Renal pelvis (tissue), 12 donors: Measurements from ENCODE around the gene KRTAP4-7. TPM values are rescaled to one million over a fixed set of nuclear protein-coding genes. Genes with fewer than 3 reads are reported as not detected.
"Not testable (repeated sequence)": the region's sequence is repeated elsewhere in the genome, so short reads cannot be mapped to it uniquely, and the experiment has no call there.

Experiments
- DNase-seq: peaks from one replicate; pipeline ENCODE4 v3.0.0-alpha.2; 2013
- long read RNA-seq, 16 experiments: transcript quantifications; one replicate each; lab custom pipeline, GENCODE V29; 2026
- polyA plus RNA-seq, 3 donors: library from polyadenylated mRNA; unstranded; fragments of 120-200 nt; gene quantifications; one replicate each; pipeline ENCODE4 v1.2.1, GENCODE V29; 2013; ENCODE audit not compliant: insufficient read length in 3 of 3

Gene KRTAP4-7
- not detected for polyA plus RNA-seq
- long read RNA-seq, donor 1 = 0 reads
- long read RNA-seq, donor 2 = 0 reads
- long read RNA-seq, donor 3 = 0 reads
- long read RNA-seq, donor 4 = 0 reads
- long read RNA-seq, donor 5 = 0 reads
- long read RNA-seq, donor 6 = 0 reads
- long read RNA-seq, donor 7 = 0 reads
- long read RNA-seq, donor 8 = 0 reads
- long read RNA-seq, donor 9 = 0 reads
- long read RNA-seq, donor 10 = 0 reads
- long read RNA-seq, donor 11 = 0 reads
- long read RNA-seq, donor 12 = 0 reads
- long read RNA-seq, donor 13 = 0 reads
- long read RNA-seq, donor 14 = 0 reads
- long read RNA-seq, donor 15 = 0 reads
- long read RNA-seq, donor 16 = 0 reads

DNA sequence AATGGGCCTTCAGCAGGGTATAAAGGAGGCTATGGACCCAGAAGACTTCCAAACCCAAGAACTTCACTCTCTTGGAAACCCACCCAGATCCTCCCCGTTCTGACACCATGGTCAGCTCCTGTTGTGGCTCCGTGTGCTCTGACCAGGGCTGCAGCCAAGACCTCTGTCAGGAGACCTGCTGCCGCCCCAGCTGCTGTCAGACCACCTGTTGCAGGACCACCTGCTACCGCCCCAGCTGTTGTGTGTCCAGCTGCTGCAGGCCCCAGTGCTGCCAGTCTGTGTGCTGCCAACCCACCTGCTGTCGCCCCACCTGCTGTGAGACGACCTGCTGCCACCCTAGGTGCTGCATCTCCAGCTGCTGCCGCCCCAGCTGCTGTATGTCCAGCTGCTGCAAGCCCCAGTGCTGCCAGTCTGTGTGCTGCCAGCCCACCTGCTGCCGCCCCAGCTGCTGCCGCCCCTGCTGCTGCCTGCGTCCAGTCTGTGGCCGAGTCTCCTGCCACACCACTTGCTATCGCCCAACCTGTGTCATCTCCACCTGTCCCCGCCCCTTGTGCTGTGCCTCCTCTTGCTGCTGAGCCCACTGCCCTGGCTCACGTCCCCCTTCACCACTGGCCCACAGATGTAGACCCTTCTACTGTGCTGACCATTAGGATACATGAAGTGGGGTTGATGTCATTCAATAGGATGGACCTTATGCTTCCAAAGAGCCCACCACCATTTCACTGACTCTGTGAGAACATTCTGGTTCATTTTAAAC, at the start of gene KRTAP4-7:
TSS of gene KRTAP4-7 (plus strand) at position 51 of the 757 bp plus-strand sequence. CDS start at position 108, 57 bp downstream.
- not testable (repeated sequence) for DNase-seq

DNA sequence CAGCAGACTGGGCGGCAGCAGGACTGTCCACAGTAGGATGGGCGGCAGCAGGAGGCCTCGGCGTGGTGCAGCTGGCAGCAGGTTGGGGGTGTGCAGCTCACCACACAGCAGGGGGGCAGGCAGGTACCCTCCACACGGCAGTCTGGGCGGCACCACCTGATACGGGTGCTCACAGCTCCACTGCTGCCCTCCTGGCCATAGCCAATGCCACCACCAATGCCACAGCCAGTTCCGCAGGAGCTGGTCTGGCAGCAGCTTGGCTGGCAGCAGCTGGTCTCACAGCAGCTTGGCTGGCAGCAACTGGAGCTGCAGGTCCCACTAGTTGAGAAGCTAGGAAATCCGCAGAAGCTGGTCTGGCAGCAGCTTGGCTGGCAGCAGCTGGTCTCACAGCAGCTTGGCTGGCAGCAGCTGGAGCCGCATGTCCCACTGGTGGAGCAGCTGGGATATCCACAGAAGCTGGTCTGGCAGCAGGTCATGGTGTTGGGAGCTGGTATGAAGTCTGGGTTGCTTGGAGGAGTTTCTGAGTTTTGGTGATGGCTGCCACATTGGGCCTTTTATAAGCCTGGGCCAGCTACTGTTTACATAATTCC, 49.5 kb upstream of the KRTAP4-7 start, which contains the start of gene KRTAP1-3:
TSS of gene KRTAP1-3 (minus strand) at position 529 of the 590 bp plus-strand sequence. CDS start at position 476, 53 bp downstream.
- not testable (repeated sequence) for DNase-seq

DNA sequence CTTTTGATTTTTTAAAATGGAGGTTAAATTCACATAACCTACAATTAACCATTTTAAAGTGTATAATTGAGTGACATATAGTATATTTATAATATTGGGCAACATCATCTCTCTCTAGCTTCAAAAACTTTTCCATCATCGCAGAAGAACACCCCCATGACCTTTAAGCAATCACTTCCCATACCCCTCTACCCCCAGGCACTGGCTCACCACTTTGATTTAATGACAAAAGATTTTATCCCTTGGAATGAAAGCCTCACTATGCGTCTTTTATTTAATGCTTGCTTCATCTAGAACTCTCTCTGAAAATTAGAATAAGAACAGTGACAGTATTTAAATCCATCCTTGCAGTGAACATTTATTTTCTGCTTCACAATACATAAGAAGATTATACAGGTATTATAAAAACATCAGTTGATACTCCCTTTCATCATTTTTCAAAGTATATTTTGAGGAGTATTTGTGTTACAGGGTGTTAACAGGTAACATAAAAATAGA, 46.0 kb upstream of the KRTAP4-7 start:
- DNase-seq = no peak

DNA sequence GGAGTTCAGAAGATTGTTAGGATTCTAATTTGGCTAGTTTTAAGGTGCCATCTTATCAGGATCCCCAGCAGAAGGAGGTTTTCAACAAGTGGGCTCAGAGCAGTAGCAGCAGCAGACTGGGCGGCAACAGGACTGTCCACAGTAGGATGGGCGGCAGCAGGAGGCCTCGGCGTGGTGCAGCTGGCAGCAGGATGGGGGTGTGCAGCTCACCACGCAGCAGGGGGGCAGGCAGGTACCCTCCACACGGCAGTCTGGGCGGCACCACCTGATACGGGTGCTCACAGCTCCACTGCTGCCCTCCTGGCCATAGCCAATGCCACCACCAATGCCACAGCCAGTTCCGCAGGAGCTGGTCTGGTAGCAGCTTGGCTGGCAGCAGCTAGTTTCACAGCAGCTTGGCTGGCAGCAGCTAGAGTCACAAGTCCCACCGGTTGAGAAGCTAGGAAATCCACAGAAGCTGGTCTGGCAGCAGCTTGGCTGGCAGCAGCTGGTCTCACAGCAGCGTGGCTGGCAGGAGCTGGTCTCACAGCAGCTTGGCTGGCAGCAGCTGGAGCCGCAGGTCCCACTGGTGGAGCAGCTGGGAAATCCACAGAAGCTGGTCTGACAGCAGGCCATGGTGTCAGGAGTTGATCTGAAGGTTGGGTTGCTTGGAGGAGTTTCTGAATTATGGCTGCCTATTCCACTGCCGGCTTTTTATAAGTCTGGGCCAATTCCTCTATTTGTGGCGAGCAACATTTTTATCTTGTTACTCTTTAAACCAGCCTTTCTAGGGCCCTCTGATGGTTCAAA, 43.0 kb upstream of the KRTAP4-7 start, which contains the start of gene KRTAP1-1:
TSS of gene KRTAP1-1 (minus strand) at position 668 of the 789 bp plus-strand sequence. CDS start at position 615, 53 bp downstream.
- DNase-seq = not testable (repeated sequence)

DNA sequence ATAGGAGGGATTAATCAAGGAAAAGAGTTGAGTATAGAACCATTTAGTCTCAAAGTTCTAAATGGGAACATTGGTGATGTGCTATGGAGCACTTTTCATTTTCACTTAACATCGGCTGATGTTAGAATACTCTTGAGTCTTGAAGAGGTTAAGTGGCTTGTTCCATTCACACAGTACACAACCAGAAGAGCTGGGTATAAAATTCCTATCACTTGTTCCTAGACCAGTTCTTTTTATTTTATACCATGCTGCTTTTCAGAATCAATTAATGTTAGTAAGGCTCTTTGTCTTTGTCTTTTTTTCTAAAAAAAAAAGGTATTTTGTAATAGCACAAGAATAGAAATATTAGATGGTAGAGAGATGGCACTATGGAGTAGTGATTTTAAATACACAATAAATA, 41.0 kb upstream of the KRTAP4-7 start:
- DNase-seq = no peak

DNA sequence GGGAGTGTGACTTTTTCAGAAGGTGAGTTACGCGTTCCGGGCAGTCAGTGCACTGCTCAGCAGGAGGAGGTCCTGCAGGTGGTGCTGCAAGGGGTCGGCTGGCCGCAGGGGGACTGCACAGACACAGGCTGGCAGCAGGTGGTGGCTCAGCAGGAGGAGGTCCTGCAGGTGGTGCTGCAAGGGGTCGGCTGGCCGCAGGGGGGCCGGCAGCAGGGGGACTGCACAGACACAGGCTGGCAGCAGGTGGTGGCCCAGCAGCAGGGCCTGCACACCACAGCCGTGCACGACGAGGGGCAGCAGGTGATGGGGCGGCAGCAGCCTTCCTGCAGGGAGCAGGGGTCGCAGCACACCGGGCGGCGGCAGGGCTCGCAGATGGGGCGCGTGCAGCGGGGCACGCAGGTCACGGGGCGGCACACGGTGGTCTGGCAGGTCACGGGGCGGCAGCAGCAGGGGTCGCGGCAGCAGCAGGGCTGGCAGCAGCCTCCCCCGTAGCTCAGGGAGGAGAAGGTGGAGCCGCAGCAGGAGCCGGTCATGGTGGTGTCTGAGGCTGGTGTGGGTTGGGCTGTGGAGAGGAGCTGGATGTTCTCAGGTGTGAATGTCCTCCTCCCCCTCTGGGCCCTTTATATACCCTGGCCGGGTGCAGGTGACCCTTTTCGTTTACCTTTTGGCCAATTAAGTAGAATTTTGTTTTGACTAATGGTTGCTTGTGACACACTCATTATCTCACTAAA, 37.0 kb upstream of the KRTAP4-7 start, which contains the start of gene KRTAP2-1:
TSS of gene KRTAP2-1 (minus strand) at position 582 of the 731 bp plus-strand sequence. CDS start at position 533, 49 bp downstream.
- DNase-seq = not testable (repeated sequence)

DNA sequence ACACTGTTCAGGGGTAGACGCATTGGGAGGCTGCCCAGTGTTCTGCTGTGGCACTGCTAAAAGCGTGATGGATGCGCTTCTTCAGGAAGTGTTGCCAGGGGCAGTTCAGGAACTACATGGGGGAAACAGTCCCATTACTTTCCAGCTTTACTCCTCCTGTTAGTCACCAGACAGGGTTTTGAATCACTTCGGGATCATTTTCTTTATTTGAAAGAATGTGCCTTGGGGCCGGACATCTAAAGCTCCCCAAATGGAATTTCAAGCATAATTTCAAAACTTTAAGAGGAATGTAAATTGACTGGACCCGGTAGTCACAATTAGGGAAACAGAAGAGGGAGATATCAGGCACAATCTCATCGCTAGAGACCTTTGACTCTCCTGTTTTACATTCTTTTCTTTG, 35.5 kb upstream of the KRTAP4-7 start:
- no peak for DNase-seq

DNA sequence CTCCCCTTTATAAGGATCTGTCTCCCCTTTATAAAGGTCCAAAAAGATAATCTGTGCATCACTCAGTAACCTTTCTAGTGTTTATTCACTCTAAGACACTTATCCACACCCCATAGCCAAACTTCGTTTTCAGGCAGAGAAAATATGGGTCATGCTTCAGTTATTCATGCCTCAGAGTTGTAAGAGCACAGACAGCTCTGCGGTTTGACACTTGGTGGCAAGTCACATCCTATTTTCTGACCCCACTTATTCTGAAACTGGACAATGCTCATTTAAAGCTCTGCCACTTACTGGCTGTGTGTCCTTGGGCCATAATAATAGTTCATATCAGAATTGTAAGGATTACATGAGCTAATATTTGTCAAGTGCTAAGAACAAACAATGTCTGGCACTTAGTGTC, 34.8 kb upstream of the KRTAP4-7 start:
- DNase-seq = no peak

DNA sequence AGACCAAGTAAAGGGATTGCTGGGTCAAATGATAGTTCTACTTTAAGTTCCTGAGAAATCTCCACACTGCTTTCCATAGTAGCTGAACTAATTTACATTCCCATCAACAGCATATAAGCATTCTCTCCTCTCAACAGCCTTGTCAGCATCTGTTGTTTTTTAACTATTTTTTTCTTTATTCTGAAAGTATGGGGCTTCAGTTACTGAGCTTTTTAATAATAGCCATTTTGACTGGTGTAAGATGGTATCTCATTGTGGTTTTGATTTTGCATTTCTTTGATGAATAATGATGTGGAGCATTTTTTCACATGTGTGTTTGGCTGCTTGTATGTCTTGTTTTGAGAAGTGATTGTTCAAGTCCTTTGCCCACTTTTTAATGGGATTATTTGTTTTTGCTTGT, 31.4 kb upstream of the KRTAP4-7 start:
- DNase-seq = no peak

DNA sequence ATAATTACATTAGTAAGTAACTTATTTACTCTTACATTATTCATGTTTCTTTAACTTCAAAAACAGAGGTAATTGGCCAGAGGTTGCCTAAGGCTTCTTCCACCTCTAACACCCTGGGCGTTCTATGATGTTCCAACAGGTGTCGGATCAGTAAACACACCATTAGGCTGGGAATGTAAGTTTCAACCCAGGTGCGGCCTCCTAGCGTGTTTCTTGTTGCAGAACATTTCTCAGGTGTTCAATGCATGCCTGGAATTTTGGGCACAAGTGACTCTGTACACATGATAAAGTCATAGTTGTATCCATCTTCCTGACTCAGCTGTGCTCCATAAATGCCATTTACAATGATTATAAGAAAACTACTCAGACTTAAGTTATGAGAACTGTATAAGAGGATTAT, 29.9 kb upstream of the KRTAP4-7 start:
- DNase-seq = peak; percentile 22

DNA sequence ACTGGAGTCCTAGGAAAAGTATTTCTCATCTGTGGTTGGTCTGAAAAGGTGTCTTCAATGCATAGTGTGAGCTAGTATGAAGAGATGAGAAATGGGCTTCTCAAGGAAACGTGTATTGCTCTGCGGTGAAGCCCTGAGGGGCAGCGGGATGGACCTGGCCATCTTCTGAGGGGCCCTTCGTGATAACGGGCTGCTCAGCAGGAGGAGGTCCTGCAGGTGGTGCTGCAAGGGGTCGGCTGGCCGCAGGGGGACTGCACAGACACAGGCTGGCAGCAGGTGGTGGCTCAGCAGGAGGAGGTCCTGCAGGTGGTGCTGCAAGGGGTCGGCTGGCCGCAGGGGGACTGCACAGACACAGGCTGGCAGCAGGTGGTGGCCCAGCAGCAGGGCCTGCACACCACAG, 29.4 kb upstream of the KRTAP4-7 start:
- not testable (repeated sequence) for DNase-seq

DNA sequence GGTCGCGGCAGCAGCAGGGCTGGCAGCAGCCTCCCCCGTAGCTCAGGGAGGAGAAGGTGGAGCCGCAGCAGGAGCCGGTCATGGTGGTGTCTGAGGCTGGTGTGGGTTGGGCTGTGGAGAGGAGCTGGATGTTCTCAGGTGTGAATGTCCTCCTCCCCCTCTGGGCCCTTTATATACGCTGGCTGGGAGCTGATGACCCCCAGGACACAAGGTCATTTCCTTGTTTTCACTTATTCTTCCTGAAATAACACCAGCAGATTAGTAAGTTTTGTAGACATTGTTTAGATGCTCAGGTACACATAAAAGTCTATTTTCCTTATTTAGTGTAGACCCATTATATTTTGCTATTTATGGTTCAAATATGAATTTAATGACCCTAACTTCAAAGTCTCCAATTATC, 28.8 kb upstream of the KRTAP4-7 start, which contains the start of gene KRTAP2-2:
TSS of gene KRTAP2-2 (minus strand) at position 101 of the 400 bp plus-strand sequence. CDS start at position 82, 19 bp downstream.
- not testable (repeated sequence) for DNase-seq

DNA sequence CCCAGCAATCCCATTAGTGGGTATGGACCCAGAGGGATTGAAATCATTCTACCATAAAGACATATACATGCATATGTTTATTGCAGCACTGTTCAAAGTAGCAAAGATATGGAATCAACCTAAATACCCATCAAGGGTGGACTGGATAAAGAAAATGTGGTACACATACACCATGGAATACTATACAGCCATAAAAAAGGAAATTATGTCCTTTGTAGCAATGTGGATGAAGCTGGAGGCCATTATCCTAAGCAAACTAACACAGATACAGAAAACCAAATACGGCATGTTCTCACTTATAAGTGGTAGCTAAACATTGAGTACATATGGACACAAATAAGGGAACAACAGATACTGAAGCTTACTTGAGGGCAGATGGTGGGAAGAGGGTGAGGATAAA, 26.4 kb upstream of the KRTAP4-7 start:
- no peak for DNase-seq

DNA sequence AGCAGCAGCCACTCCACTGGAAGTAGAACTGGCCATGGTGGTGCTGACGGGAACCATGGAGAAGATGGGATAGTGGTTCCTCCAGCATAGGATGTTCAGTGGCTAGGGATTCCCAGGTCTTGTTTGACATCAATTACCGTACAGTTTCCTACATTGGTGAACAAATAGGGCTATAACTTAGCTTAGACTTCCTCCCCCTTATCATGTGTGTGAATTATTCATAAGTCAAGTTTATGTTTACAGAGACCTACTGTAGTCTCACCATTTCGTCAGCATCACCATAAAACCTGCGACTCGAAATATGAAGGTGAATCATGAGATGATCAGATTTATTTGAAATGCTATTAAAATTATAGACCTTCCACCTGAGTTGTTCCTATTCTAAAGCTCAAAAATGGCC, 25.2 kb upstream of the KRTAP4-7 start:
- no peak for DNase-seq

DNA sequence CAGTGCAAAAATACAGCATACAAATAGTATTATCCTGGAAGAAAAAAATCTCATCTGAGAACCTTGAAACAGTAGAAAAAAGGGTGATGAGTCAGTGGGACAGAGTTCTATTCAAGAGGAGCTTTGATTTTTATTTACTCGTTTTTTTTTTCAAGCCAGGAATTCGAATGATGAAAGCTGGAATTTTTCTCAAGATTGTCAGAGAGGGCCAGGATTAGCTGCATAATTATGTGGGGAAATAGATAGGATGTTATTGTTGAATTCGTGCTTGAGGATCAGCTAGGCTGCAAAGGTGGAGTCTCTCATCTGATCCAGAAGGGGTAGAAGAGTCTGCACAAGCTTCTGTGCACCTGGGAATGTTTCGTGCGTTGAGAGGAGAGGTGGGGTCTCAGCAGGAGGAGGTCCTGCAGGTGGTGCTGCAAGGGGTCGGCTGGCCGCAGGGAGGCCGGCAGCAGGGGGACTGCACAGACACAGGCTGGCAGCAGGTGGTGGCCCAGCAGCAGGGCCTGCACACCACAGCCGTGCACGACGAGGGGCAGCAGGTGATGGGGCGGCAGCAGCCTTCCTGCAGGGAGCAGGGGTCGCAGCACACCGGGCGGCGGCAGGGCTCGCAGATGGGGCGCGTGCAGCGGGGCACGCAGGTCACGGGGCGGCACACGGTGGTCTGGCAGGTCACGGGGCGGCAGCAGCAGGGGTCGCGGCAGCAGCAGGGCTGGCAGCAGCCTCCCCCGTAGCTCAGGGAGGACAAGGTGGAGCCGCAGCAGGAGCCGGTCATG, 24.5 kb upstream of the KRTAP4-7 start:
- not testable (repeated sequence) for DNase-seq

DNA sequence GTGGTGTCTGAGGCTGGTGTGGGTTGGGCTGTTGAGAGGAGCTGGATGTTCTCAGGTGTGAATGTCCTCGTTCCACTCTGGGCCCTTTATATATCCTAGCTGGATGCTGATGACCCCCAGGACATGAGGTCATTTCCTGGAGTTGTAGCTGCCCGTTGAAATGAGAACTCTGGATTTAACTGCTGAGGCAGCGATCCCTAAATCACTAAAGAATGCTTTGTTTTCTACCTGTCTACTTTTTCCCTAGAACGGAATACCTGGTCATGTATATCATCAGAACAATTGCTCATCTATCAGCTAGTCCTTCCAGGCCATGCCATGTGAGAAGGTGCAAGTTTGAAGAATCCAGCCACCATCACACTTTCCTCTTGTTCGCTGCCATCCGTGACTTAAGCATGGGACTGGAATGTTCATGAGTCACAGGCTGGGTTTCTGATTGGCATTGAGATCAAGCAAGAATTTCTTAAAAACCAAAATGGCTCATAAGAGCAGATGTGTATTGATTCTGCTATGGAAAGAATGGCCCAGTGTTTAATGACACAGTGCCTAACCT, 23.8 kb upstream of the KRTAP4-7 start, which contains the start of gene KRTAP2-3:
TSS of gene KRTAP2-3 (minus strand) at position 63 of the 553 bp plus-strand sequence. CDS start 64 bp downstream, outside the sequence.
- no peak for DNase-seq

DNA sequence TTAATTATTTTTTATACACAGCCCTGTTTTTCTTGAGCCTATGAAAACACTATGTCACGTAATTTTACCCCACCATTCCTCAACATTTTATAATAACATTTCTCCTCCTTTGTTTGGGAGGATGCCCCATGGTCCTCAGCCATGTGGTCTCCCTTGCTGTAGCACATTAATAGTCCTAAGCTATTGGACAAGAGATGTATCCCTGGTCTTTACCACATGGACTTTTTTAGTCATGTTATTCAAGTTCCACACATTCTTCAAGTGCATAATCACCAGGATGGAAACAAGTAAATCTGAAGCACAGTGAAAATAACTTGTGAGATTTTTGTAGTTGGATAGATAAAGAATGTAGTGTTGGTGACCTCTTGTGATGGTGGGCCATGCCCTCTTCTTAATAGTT, 22.0 kb upstream of the KRTAP4-7 start:
- DNase-seq = no peak

DNA sequence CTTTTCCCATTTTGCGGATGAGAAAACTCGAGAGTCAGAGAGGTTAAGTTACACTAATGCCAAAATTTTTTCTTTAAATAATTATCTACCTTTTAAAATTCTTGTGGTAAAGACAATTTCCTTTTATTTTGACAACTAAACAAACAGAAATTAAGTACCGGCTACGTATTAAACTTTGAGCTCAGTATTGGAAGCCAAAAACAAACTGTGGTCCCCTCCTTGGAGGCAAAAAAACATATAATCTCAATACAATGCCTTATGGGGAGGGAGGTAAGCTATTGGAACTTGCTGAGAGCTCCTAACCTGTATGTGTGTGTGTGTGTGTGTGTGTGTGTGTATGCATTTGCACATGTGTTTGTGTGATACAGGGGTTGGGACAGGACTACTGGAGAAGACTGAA, 20.5 kb upstream of the KRTAP4-7 start:
- DNase-seq = no peak

DNA sequence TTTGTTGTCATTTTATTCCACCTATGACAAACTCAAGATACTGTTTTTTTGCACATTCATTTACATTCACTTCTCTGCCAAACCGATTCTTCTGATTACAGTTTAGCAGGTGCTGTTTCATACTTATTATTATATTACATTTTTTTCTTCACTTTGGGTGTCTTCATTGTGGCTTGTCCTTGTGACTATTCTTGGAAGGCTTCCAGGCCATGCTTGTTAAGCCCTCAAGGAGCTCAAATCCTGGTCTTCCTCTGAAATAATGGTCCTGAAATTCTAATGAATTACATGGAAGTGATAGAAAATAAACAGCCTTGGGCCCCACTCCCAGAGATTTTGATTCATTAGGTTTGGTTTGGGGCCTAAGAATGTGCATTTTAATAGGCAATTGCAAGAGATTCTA, 19.6 kb upstream of the KRTAP4-7 start:
- DNase-seq = no peak
